HS-5 (cell line): Measurements from ENCODE around the gene INHBE.
"Not testable (repeated sequence)": the region's sequence is repeated elsewhere in the genome, so short reads cannot be mapped to it uniquely, and the experiment has no call there.

Experiments used
- DNase-seq: peaks from one replicate; pipeline ENCODE4 v3.0.0-alpha.2; 2012; ENCODE audit warnings: low read depth

The INHBE gene

DNA sequence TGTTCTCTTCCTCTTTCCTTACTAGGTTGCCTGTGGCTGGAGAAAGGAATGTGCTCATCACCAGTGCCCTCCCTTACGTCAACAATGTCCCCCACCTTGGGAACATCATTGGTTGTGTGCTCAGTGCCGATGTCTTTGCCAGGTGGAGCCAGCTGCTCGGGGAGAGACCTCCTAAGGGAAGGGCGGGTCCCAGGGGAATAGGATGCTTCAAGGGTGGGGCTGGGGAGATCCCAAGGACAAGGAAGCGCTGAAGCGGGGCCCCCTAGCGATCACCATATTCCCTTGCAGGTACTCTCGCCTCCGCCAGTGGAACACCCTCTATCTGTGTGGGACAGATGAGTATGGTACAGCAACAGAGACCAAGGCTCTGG is 43.0 kb downstream of the INHBE start:
- no peak for DNase-seq

DNA sequence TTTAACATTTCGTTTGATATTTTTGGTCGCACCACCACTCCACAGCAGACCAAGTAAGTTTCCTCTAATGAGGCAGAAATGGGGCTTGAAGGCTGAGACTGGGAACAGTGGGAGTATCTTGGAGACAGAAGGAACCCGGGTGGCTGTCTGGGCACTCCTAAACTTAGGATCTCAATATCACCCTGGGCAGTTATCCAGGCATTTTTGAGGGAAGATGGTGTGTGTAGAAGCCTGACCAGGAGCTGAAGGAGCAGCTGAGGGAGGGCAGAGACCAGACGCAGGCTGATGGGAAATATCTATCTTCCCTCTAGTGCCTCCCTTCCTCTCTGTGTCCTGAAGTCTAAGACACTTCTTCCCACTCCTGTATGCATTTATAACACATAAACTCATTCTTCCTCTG is 43.5 kb downstream of the INHBE start:
- no peak for DNase-seq

DNA sequence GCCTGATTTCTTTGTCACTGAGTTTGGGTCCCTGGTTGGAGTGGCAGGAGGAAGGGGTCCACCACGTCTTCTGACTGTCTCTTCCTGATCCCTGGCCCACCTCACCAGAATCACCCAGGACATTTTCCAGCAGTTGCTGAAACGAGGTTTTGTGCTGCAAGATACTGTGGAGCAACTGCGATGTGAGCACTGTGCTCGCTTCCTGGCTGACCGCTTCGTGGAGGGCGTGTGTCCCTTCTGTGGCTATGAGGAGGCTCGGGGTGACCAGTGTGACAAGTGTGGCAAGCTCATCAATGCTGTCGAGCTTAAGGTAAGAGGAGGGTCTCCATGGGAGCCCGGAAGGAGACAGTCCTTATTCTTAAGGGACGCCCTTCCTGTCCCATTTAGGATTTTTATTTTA is 45.1 kb downstream of the INHBE start:
- no peak for DNase-seq

GRCh38 chr12:57502311-57502969 is 47.3 kb downstream of the INHBE start:
- DNase-seq: not testable (repeated sequence)

DNA sequence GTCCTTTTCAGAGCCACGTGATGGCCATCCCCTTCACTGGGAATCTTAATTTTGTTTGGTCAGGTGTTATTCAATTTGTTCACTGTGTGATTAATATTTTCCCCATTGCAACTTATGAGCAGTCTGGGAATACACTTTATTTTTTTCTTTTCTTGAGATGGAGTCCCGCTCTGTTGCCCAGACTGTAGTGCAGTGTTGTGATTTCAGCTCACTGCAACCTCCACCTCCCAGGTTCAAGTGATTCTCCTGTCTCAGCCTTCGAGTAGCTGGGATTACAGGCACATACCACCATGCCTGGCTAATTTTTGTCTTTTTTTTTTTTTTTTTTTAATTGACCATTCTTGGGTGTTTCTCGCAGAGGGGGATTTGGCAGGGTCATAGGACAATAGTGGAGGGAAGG is 51.4 kb downstream of the INHBE start:
- DNase-seq: not testable (repeated sequence)
